LHCN-M2 (cell line): ENCODE measurements around the gene DPP8. TPM values are rescaled to one million over a fixed set of nuclear protein-coding genes. Genes with fewer than 3 reads are reported as not detected.
A peak's percentile ranks its signal among the peaks of the same experiment; 100 is the strongest.

Experiments used
- DNase-seq: peaks from one replicate; pipeline ENCODE4 v3.0.0-alpha.2; 2012; ENCODE audit warnings: low read depth
- total RNA-seq: library from RNA; depleted of rRNA; stranded (reverse); fragments of >200 nt; gene quantifications from 2 replicates; pipeline ENCODE4 v1.2.3, GENCODE V29; 2014

DPP8 gene
- total RNA-seq, 1 experiment from 2014 or later, result 27.7 TPM

DNA sequence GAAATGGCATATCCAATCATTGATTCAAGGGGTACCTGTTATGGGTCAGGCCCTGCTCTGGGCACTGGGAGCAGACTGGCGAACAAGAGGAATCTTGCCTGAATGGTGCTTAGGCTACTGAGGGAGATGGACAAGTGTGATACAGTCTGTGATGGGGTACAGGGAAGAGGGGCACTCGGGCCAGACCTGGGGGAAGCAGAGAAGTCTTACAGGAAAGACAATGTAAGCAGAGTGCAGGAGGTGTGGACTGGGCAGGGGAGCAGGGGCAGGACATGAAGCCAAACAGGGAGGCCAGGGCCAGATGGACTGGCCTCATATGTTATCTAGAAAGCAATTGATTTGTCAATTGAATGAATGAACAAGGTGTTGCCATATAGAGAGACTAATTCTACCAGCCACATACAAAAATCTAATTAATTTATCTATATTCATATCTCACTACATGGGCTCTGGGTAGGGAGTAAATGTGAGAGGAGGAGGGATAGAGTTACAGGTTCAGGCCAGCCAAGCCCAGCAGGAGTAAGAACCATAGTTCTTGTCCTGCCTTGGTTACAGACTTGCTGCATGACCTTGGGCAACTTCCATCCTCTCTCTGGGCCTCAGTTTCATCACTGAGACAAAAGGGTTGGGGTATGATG lies 91.2 kb downstream of the DPP8 start:
- no peak for DNase-seq

DNA sequence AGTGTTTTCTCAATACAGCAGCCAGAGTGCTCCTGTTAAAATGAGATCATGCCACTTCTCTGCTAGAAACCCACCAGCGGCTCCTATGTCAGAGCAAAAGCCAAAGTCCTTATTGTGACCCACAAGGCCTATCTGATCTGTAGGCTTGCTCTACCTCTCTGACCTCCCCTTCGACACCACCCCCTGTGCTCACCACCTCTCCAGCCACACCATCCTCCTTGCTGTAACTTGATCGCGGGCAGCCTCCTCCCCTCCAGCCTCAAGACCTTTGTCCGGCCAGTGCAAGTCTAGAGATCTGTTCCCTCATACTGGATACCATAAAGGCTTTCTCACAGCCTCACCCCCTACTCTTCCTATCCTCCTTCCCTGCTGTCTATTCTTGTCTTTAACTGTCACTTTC lies 92.8 kb downstream of the DPP8 start:
- DNase-seq, result no peak

DNA sequence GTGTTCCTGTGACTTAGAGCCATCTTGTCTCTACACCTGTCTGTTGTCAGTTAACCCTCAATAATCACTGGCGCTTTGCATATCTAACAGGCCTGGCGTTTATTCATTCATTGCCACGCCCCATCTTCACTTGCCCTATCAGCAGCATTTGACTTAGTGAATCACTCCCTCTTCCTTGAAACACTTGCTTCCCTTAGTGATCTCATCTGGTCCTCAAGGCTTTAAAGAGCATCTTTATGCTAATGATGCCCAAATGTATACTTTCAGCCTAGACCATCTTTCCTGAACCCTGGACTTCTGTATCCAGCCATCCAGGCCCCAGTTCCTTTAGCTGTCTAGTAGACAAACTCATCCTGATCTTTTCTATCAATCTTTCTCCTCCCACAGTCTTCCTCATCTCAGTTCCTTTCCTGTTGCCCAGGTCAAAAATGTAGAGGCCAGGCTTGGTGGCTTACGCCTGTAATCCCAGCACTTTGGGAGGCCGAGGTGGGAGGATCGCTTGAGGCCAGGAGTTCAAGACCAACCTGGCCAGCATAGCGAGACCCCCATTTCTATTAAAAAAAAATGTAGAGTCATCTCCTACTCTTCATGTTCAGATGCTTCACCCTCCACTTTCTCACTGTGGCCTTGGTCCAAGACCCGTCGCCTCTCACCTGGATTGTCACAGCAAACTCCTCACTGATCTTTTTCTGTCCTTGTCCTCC lies 93.4 kb downstream of the DPP8 start:
- DNase-seq, result peak; percentile 85

DNA sequence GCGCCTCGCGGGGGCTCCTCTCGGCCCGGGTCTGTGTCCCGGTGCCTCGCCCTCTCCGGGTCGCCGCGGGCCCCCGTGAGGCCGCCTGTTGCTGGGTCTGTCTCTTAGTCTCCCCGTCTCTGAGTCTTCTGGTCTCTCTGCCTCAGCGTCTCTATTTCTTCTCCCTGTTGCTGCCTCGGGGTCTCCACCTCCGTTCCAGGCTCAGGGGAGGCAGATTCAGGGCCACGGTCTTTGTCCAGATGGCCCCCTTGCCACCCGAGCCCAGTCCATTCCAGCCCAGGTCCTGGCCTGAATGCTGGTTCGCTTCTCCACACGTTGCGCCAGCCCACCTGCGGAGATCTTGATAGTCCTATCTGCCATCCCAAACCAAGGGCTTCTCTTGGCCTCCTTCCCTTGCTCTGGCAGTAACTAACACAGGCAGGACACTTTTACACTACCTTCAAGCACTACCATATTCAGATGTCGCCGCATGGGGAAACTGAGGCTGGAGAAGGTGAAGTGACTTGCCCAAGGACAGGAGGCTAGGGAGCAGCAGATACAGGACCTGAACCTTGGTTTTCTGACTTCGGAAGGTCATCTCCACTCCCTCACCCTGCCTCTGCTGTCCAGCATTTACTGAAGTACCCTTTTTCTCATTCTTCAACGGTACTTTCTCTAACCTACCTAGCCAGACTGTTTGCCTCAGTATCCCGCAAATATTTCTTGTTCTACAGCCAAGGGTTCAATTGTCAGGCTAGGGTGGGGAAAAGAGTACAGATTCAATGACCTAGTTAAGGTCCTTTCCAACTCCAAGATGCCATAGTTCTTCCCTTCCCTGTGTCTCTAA lies 94.1 kb downstream of the DPP8 start:
- DNase-seq, result no peak

DNA sequence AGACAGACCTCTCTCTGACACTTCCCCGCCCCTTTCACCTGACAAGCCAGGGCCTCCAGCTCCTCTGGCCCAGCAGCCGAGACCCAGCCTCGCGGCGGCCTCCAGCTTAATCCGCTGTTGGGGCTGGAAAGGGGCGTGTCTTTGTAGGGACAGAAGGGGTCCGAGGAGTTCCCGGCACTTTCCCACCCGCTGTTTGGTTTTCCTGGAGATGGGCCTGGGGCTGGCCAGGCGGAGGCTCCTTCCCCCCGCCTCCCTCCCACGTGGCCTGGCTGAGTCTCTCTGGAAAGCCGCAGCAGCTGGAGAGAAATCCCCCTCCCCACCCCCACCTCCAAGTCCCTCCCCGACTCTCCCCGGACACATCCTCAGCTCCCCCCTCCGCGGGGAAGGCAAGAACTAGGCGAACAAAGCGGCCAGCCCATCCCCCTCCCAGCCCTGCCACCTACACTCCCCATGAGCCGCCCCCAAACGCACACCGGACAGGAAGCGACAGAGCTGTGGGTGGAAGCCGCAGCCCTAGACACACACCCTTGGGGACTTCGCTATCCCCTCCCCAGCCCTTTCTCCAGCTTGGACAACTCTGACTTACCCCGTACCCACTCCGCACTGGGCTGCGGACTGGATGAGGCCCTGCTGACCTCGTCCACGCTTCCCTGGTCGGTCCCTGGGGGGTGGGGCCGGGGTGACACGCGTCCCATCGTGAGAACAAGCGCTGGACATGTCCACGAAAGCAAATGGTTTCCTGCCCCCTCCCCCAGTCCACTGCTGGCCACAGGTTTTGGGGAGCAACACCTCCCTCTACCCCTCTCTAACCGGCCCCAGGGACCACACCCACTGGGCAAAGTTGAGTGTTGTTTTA lies 95.9 kb downstream of the DPP8 start:
- peak; percentile 81 for DNase-seq

DNA sequence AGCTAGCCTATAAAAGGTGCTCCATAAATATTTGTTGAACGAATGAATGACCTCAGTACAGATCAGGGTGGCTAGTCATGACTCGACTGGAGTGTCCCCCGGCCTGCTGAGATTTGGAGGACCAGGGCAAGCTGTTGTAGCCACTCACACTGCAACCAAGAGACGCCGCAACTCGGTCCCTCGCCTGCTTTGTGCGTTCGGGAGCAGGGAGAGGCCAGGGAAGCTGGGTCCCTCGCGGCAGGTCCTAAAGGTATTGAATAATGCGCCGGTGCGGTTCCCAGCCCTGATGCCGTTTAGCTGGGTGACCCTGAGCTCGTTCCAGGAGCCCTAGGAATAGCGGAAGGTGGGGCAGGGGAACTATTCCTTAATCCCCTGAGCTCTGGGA lies 96.5 kb downstream of the DPP8 start:
- DNase-seq, result no peak

DNA sequence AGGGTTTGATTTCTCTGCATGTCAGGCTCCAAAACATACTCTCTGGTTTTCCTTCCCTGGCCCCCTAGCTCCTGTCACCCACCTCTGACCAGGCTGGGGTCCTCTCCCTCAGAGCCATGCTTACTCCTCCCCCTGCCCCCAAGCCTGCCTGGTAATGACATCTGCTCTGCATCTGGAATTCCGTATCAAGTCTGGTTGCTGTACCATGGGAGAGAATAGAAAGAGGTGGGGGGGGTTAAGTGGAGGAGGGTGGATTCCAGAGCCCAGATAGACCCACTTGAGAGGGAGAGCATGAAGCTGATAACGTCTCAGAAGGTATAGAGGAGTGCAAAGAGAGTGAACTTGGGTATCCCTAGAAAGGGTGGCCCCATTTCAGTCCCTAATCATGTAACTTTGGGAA lies 98.9 kb downstream of the DPP8 start:
- DNase-seq, result no peak

DNA sequence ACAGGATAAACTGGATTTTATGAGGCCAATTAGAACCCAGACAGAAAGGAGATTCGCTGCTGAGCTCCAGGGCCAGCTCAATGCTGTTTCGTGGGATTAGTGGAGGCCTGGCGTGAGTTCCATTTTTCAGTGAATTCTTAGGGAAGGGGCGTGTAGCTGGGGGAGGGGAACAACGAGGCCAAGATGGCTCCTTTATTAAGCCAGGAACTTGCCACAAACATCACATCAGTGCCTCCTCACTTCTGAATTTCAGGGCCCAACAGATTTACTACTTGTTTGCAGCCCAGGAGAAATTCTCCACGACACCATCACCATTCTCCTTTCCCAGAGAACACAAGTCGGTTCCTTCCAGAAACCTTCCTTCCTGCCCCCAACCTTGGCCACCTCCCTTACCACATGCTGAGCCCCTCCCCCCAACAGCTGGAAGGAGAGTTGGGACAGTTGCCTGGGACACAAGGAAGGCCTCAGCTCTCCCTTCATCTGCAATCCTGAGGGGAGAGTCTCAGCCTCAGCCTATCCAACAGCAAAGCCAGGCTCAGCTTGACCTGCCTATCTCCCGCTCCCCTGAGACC lies 100.6 kb downstream of the DPP8 start:
- peak; percentile 86 for DNase-seq

DNA sequence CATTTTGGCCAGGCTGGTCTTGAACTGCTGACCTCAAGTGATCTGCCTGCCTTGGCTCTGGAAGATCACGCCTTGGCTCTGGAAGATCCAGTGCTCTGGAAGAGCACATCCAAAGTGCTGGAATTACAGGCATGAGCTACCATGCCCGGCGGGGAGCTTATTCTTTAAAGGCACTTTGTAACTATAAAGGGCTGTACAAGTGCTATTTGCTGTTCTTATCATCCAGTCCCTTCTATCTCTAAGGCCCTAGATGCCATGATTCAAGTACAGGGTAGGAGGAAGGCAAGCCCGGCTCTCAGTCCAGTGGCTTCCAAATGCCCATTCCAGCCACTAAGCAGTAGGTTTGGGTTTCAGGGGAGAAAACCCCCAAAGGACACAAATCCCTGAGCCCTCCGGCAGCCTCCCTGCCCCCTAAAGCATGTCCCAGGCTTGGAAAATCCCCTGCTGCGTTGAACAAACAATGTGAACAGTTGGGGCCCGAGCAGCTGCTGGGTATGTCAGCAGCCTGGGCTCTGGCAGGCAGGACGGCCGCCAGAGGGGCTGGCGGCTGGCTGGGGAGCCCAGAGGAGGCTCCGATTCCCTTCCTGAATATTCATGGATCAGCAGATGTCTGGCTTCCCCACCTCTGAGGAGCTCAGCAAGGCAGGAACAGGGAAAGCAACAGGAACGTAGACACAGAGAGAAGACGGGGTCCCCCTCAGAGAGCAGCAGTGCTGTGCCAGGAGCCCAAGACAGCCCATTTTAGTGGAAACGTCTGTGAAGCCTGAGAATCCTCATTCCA lies 102.5 kb downstream of the DPP8 start:
- DNase-seq, result peak; percentile 92

DNA sequence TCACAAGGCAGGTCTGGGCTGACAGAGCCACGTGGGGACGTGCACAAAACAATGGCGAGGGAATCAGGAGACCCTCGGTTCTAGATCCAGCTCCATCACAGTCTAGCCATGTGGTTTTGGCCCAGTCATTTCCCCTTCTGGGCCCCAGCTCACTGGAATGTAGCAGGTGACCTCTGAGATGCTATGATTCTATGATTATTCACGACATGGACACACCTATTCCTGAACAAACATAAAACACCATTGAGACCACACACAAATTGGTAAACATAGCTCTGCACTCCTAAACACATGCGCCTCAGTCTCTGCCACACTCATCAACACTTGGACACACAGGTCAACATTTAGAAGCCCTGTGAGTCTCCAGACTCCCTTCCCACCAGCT lies 103.7 kb downstream of the DPP8 start:
- peak; percentile 12 for DNase-seq

DNA sequence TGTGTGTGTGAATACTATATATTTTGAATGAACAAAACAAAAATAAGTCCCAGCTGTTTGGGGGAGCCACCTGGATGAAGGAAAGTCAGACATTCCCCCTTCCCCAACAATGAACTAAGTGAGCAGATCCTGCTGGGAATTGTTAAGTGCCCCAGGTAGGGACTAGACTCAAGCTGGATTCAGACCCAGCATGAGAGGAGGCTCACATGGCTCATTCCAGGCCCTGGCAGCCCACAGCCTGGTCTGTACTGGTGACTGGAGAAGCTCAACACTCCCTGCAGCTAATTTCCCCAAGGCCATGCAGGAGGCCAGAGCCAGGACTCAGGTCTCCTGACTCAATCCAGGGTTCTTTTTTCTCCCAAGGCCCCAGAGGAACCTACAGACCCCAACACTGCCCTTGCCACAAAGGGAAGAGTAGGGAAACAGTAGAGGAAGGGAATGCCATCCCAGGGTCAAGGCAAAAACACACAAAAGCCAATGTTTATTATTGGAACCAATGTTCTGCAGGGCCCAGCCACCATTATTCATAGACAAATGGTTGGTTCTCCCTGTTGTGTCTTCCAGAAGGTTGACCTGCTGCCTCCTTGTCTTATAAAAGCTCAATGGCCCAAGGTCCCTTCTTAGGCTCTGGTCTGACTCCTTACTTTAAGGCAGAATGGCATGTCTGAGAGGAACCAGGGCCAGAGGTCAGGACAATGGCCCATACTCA lies 104.3 kb downstream of the DPP8 start:
- no peak for DNase-seq

DNA sequence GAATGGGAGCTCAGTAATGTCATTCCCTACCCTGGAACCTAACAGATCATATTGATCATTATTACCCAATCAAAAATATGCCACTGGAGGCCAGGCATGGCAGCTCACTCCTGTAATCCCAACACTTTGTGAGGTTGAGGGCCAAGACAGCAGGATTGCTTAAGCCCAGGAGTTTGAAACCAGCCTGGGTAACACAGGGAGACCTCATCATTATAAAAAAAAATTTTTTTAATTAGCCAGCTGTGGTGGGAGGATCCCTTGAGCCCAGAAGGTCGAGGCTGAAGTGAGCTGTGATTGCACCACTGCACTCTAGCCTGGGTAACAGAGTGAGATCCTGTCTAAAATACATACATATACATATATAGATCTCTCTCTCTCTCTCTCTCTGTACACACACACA lies 104.9 kb downstream of the DPP8 start:
- no peak for DNase-seq

DNA sequence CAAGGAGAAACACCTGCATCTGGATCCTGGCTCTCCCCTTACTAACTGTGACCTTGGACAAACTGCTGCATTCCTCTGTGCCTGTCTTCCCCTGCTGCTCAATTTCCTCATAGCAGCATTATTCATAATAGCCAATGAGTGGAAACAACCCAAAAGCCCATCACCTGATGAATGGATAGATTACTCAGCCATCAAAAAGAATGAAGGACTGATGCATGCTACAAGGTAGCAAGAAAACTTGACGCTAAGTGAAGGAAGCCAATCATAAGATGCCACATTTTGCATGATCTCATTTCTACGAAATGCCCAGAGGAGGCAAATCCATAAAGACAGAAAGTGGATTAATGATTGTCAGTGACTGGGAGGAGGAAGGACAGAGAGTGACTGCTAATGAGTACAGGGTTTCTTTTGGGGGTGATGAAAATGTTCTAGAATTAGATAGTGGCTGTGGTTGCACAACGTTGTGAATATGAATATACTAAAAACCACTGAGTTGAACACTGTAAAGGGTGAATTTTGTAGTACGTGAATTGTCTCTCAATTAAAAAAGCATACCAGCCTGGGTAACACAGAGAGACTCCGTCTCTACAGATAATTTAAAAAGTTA lies 105.9 kb downstream of the DPP8 start:
- no peak for DNase-seq

DNA sequence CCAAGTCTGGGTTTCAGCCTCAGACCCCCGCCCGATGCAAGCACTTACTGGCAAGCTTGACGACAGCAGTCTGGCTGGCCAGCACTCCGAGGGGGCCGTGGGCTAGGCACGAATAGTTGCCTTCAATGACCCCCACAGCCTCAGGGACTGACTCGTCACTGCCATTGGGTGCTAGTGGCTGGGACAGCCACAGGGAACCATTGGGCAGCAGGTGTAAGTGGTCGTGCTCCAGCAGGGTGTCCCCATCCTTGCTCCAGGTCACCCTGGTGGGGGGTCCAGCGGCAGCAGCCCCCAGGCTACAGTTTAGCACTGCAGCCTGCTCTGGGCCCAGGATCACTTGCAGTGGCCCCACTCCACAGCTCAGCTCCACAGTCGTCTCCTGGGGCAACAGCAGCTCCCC lies 106.5 kb downstream of the DPP8 start:
- no peak for DNase-seq

DNA sequence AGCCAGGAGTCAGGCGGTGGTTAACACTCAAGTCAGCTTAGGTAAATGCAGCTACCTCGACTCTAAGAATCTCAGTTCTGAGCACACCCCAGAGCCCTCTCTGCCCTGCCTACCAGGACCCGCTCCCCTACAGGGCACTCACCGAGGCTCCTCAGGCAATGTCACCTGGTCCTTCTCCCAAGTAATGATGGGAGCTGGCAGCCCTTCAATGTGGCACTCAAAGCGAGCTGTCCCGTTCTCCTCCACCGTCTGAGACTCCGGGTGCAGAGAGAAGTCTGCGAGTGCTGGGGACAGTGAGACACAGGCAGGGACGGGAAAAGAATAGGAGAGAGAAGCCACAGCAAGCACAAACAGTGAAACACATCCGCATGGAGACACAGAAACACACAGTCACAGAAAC lies 107.5 kb downstream of the DPP8 start:
- no peak for DNase-seq

DNA sequence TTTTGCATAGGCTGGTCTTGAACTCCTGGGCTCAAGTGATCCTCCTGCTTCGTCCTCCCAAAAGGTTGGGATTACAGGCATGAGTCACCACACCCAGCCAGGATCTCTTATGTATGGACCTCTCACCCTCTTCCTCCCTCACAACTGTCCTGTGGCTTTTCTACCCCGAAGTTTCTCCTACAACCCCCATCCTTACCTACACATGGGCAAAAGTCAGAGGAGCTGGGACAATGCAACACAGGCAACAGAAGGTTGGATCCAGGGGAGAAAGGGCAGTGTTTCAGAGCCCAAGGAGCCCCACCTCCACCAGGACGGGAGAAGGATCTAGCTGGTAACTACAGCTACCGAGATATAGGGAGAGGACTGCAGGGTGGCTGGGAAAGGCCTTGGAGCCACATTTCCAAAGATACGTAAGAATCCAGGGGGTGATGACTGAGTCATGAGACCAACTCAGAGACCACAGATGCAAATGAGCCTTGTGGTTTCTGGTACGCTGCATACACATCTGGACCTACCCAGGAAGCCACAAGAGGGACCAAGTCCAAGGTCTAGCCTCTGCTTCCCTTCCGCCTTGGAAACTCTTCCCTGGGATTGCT lies 108.4 kb downstream of the DPP8 start:
- peak; percentile 97 for DNase-seq

DNA sequence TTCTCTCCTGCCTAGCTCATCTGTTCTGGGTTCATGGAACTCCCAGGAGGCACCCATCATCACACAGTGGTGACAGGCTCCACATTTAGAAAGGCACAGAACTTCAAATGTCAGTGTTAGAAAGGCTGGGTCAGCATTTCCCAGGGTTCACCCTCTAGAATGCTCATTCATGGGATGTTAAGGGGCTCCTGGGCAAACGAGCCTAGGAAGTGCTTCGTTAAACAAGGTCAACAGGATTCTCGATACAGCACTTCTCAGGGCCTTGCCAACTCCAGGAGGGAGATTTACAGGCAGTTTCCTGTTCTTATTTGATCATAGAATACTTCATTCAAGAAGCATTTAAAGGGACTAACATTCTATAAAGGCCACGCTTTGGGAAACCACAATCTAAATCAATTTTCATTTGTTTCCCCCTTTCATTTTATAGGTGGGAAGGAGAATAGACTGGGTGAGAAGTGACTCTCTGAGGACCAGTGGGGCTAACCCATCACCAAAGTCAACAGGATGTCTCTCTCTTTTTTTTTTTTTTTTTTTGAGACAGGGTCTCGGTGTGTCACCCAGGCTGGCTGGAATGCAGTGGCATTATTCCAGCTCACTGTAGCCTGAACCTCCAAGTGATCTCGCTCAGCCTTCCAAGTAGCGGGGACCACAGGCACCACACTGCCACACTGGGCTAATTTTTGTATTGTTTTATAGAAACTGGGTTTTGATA lies 109.0 kb downstream of the DPP8 start:
- no peak for DNase-seq

DNA sequence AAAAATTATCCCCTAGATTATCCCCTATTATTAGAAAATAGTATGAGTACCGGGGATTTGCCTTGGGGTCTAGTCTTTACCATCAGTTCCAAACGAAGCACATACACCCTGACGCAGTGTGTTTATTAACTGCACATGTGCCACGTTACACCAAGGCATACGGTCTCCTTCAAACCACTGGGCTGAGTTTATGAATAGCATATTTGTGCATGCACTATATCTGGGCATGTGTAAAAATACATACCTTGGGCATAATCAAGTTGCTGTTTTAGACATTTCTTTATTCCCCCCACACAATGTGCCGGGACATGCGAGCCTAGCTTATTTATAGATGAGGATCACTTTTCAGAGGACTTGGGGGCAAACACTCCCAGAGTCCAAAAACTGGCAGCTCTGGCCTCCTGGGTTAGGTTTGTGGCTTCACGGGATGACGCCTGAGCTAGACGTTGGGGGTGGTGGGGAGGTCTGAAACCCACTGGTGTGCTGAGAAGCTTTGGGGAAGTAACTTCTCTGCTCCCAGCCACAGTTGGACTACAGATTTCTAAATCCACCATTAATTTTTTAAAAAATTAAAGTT lies 111.0 kb downstream of the DPP8 start:
- no peak for DNase-seq
